Erythroblast (primary cell): Measurements from ENCODE around the gene AFF3.

Source experiments
- DNase-seq, 2 experiments: peaks; one replicate each; lab custom pipeline; 2025; lab: John Stamatoyannopoulos, UW
- GATA1 ChIP-seq: IDR thresholded peaks from 2 replicates; pipeline ENCODE4 v1.6.1; 2011; ENCODE audit warnings: low read depth, mild to moderate bottlenecking, control low read depth, low read length, moderate library complexity
- POLR2A ChIP-seq: IDR thresholded peaks from 2 replicates; pipeline ENCODE4 v1.6.1; 2011; ENCODE audit warnings: mild to moderate bottlenecking, low read length

Gene AFF3

GRCh38 chr2:99797475-99797874 is 344.9 kb downstream of the AFF3 start:
- TF ChIP-seq POLR2A = no peak
- TF ChIP-seq GATA1 = no peak
- DNase-seq = no peak

- TF ChIP-seq GATA1 (no peak), POLR2A (no peak)
Observed at GRCh38 chr2:99794414-99794813, 348.0 kb downstream of the AFF3 start.

GRCh38 chr2:99793022-99793421 is 349.4 kb downstream of the AFF3 start:
- TF ChIP-seq POLR2A (no peak), GATA1 (no peak)

More at GRCh38 chr2:99794414-99794813, 348.0 kb downstream of the AFF3 start:
- no peak for DNase-seq

GRCh38 chr2:99789849-99790248 is 352.5 kb downstream of the AFF3 start:
- DNase-seq = no peak
- TF ChIP-seq GATA1 (no peak), POLR2A (no peak)

More at GRCh38 chr2:99793022-99793421, 349.4 kb downstream of the AFF3 start:
- no peak for DNase-seq

- no peak for DNase-seq
- TF ChIP-seq POLR2A (no peak), GATA1 (no peak)
Observed at GRCh38 chr2:99787769-99788382, 354.5 kb downstream of the AFF3 start.

GRCh38 chr2:99786636-99787390 is 355.6 kb downstream of the AFF3 start:
- DNase-seq = no peak
- TF ChIP-seq POLR2A (no peak), GATA1 (no peak)

- no peak for TF ChIP-seq POLR2A
- no peak for DNase-seq
Observed at GRCh38 chr2:99784946-99785345, 357.4 kb downstream of the AFF3 start.

GRCh38 chr2:99784282-99784681 is 358.1 kb downstream of the AFF3 start:
- no peak for TF ChIP-seq GATA1
- no peak for TF ChIP-seq POLR2A

GRCh38 chr2:99780276-99780675 is 362.1 kb downstream of the AFF3 start:
- DNase-seq = no peak
- TF ChIP-seq POLR2A (no peak), GATA1 (no peak)

More at GRCh38 chr2:99784282-99784681, 358.1 kb downstream of the AFF3 start:
- DNase-seq = no peak

GRCh38 chr2:99779276-99779675 is 363.1 kb downstream of the AFF3 start:
- no peak for DNase-seq
- TF ChIP-seq GATA1 (no peak), POLR2A (no peak)

GRCh38 chr2:99777656-99778290 is 364.6 kb downstream of the AFF3 start:
- DNase-seq = no peak
- TF ChIP-seq POLR2A = no peak
- no peak for TF ChIP-seq GATA1

GRCh38 chr2:99776906-99777646 is 365.3 kb downstream of the AFF3 start:
- TF ChIP-seq GATA1 = no peak
- TF ChIP-seq POLR2A = no peak
- DNase-seq = no peak

GRCh38 chr2:99776206-99776905 is 366.0 kb downstream of the AFF3 start:
- no peak for DNase-seq
- TF ChIP-seq GATA1 (no peak), POLR2A (no peak)
